Endometrial microvascular endothelial cells (primary cell): ENCODE measurements around the gene PI4K2A. TPM values are rescaled to one million over a fixed set of nuclear protein-coding genes. Genes with fewer than 3 reads are reported as not detected.

Source experiments
- in situ Hi-C: cut with HindIII; loops from 2 replicates; pipeline ENCODE4 v1.10.0; 2017; ENCODE audit warnings: low sequenced_read_pairs, low pct_unique_long_range_greater_than_20kb; ENCODE audit errors: inconsistent ontology term
- total RNA-seq: library from RNA; depleted of rRNA; stranded (reverse); fragments of >200 nt; gene quantifications from one replicate; pipeline ENCODE4 v1.2.3, GENCODE V29; 2015; ENCODE audit errors: inconsistent ontology term

The PI4K2A gene
- 24.6 TPM for total RNA-seq

DNA sequence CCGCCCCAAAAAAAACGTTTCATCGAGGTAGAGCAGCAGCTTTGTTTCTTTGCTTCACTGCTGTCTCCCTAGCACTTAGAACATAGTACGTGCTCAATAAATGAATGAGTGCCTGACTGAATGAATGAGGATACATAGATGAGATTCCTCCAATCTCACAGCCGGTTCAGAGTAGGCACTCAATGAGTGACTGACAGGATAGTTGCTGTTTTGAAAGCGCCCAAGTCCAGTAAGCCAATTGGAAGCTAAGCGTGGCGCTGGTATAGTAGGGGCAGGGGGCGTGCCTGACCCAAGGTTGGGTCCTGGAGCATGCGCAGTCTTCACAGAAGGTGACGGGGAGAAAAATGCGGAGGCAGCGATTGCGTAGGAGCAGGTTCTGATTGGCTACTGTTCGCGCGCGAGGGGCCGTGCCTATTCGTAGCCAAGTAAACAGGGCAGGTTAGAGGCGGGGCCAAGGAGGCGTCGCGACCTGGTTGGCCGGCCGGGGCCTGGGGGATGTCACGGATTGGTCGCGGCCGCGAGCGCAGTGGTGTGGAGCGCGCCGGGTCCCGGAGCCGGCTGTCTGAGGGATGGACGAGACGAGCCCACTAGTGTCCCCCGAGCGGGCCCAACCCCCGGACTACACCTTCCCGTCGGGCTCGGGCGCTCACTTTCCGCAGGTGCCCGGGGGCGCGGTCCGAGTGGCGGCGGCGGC lies at the start of gene PI4K2A:
Gene PI4K2A, plus strand, starts transcription at position 498 of the 694 bp plus-strand sequence. Its CDS starts 72 bp downstream, at position 570.
- in situ Hi-C loops: no loop called here

DNA sequence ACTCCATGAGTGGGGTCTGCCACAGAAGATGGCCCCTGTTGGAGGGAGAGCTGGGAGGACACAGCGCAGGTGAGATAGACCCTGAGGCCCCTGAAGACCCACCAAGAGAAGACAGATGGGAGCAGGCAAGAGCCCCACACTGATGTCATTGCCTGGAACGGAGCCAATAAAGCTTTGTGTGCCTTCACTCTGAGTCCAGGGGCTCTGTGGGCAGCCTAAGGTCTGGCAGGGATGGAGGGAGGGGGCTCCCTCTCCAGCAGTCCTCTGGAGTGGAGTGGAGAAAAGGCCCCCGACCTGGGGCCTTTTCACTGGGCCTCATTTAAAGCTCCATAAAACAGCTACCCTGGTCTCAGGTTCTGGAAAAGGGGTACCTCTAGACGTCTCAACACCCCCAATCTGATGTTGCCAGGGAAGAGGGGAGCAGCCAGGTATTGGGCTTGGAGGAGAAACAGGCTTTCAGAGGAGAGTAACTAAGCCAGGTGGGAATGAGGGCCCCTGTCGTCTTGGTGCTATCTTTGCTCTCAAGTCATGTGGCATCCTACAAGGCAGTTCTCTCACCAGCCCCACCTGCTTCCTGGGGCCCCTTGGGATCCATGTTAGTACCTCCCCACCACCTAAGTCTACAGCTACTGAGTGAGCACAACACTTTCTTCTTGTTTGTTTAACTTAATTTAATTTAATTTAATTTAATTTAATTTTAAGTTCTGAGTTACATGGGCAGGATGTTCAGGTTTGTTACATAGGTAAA lies 49.5 kb upstream of the PI4K2A start:
- in situ Hi-C loops: no loop called here

DNA sequence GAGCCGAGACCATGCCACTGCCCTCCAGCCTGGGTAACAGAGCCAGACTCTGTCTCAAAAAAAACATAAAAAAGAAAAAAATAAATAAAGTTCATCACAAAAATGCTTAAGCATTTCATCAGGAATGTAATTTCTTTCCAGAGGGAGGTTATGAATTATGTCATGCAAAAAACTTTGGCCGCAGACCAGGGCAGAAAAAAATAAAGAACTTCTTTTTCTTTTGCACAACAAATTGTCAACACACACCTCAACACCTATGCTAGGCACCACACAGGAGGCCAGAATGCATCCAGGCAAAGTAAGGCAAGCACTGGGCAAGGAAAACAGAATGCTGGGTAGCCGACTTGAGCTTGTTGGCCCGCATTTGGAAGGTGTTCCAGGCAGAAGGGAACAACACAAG lies 47.0 kb upstream of the PI4K2A start:
- in situ Hi-C loops: no loop called here

DNA sequence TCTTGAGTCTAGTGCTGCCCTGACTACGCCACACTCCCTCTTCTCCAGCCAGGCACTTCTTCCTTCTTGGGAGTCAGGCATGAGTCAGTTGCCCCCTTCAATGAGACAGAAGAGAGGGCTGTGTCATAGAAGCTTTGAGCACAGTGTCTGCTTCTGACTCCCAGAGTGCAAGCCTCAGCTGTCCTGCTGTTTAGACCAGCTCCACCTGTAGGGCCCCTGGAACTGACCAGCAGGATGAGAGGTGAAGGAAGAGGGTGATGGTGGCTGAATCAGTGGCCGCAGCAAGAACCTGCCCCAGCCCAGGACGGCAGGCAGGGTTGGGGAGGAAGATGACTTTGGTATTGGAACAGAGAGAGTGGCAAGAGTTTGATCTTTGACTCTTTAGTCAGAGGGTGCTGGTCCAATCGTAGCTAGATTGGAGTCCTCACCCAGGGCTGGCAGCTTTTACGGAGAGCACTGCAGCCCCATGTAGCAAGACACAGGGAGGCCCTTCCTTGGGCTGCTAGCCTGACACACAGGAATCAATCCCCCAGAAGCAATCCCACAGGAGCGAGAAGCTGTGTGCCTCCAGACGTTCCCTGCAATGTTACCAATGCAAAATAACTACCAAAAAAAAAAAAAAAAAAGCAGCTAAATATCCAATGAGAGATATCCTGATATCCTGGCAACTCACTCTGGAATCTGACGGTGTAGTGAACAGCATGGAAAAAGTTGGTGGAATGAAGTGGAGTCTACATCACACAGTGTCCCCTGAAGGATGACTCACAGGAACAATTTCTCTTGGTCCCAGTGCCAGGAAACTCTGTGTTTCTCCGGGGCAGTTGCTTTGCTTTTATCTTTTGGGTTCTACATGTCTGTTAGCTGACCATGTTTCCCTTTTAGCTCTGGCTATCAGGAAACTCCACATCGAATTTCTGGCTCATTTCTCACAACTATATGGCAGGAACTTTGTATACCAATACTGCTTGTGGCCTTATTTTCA lies 44.1 kb upstream of the PI4K2A start:
- in situ Hi-C loops: no loop called here

DNA sequence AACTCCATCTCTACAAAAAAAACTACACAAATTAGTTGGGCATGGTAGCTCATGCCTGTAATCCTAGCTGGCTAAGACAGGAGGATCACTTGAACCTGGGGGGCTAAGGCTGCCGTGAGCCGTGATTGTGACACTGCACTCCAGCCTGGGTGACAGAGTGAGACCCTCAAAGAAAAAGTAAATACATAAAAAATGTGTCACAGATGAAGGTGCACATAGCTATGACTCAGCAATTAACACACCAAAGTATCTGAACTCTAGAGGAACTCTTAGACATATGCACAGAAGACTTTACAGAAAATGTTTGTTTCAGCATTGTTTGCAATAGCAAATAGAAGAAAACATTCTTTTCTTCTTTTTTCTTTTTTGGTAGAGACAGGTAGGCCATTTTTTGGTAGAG lies 42.7 kb upstream of the PI4K2A start:
- in situ Hi-C loops: no loop called here

DNA sequence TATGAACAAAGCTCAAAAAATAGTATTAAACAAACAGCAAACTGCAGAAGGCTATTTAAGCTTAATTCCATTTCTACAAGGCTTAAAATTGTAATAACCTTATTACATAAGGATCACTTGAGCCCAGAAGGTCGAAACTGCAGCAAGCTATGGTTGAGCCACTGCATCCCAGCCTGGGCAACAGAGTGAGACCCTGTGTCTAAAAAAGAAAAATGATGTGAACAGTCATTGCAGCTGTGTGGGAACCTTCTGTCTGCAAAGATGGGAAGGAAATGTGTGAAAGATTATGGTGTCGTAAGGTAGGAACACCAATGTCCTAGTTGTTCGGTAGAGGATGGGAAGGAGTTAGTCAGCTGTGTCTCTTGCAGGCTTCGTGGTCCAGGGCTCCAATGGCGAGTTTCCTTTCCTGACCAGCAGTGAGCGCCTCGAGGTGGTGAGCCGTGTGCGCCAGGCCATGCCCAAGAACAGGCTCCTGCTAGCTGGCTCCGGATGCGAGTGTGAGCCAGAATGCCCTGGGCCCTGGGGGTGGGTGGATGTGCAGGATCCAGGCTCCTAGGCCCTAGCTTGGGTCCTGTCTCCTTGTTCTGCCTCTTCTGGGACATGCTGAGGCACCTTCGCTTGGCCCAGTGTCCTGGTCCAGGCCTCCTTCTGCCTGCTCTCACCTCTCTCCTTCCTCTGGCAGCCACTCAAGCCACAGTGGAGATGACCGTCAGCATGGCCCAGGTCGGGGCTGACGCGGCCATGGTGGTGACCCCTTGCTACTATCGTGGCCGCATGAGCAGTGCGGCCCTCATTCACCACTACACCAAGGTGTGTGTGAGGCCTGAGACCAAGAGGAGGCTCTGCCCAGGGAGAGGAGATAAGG lies 41.8 kb upstream of the PI4K2A start:
- in situ Hi-C loops: no loop called here

DNA sequence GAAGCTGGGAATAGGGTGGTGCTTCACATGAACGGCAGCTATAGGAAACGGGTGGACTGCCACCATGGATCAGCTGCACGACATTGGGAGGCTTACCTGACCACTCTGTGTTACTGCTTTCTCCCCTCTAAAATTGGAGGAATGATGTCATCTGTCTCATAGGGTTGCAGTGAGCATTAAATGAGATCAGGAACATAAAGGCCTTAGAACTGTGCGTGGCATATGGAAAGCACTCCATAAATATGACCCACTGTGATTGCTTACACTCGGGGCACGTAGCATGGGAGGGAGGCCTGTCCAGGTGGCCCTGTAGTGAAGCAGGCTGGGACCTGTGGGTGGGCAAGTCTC lies 41.2 kb upstream of the PI4K2A start:
- in situ Hi-C loops: no loop called here

DNA sequence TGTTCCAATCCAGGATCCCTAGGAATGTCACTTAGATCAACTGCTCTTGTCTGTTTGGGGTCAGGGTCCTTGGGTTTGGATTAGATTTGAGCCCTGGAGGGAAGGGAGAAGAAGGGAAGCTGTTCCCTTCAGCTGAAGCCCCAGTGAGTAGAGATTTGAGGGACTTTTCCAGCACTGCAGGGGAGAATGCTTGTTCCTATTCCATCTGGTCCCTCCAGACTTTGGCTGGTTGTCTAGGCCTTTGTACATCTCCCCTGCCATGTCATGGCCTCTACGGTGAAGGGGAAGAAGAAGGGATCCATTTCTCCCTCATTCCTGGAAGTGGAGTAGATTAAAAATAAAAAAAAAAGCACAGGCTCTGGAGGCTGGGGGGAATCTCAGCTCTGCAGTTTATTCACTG lies 39.9 kb upstream of the PI4K2A start:
- in situ Hi-C loops: no loop called here

DNA sequence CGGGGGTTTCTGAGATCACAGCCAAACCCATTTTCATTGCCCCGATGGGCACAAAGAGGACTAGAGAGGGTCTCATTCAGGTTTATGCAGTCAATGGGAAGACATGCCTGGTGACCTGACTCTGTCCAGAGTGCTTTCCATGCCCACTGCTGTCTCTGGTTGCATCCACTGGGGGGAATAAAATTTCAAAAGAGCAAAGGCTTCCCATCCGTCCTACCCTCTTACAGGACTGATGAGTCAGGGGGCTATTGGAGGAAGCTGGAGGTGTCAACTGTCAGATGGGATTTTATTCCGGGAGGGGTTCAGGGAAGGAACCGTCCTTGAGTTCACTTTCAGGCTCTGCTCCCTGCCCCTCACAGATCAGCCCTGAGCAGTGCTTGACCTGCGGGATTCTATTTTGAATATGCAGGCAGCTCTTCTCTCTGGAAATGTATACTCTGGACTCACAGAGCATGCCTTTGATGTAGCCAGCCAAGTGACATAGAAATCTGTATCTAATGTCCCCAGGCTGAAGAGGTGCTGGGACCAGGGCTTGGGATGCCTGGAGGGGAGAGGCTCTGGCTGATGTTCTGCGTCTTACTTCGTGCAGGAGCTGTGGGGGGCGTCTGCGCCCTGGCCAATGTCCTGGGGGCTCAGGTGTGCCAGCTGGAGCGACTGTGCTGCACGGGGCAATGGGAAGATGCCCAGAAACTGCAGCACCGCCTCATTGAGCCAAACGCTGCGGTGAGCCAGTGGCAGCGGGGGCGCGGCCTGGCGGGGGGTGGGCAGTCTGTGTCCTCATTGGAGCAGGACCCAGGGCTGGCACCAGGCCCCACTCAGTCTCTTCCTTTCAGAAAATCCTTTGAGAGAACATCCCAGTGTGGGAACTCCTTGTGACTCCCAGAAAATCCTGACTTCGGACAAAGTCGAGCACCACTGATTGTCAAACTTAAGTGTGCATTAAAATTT lies 38.9 kb upstream of the PI4K2A start:
- in situ Hi-C loops: no loop called here

DNA sequence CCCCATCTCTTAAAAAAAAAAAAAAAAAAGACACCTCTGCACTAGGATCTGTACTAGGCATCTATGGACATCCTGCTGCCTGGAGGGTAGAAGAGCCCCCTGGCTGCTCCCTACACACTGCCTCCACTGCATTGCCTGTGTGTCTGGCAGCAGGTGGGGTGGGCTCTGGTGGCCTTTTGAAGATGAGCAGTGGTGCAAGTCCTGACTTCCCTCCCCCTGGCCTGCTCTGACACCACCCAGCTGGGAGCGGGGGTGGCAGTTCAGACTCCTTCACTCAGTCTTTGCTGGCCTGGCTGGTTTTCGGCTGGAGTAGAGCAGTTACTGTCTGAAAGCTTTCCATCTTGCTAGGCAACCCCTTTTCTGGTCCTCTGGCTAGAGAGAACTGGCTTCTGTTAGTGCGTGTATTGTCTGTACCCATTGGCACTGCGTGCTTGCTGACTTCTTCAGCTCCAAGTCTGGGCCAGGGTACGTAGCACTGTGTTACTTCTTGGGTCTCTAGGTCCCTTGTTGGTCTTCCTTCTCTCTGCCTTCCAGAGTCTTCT lies 33.3 kb upstream of the PI4K2A start:
- in situ Hi-C loops: no loop called here

DNA sequence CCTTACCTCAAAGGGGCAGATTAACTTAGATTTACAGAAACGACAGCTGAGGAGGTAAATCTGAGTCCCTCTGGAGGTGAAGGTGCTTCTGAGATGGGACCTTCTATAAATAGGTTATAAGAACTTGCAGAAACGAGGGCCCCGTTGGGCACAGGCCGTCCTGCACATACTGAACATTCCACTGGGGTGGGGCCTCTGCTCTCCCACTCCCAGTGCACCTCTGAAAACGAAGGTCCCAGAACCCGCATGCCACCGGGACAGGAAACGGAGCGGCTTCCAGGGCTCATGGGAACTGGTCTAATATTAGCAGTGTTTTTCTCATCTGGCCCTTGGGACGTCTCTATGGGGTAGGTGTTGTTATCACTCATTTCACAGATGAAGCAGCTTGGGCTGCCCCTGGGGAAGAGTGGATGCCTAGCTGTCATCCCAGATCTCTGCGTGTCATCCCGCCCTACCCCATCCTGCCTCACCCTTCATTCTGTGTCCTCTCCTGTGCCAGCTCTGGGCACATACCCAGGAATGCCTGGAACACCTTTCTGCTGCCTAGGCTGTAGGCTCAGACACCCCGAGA lies 31.4 kb upstream of the PI4K2A start:
- in situ Hi-C loops: no loop called here

DNA sequence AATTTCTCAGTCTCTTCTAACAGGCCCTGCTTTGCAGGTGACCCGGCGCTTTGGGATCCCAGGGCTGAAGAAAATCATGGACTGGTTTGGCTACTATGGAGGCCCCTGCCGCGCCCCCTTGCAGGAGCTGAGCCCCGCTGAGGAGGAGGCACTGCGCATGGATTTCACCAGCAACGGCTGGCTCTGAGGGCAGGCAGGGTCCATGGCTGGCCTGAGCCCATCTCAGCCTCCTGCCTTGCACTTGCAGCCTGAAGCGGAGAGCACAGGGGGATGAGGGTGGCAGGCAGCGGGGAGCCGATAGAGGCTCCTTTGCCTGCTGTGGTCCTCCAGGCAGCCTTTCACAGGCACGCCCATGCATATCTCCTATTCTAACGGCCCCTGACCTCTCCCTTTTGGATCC lies 29.0 kb upstream of the PI4K2A start:
- in situ Hi-C loops: no loop called here

DNA sequence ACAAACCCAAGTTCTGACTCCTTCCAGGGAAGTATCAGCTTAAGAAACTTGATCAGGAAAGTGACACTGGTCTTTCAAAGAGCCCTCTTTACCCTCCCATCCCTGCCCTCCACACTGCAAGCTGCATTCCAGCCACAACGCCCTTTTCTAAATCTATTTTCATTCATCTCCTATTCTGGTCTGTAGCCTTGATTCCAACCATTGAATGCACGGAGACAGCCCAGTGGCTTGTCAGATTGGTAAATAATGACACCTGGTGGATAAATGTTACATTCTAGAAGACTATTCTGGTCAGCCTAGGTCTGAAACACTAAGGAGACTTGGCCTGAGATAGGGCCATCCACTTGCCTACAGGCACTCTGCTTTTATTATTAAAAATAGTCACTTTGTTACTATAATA lies 28.1 kb upstream of the PI4K2A start:
- in situ Hi-C loops: no loop called here

DNA sequence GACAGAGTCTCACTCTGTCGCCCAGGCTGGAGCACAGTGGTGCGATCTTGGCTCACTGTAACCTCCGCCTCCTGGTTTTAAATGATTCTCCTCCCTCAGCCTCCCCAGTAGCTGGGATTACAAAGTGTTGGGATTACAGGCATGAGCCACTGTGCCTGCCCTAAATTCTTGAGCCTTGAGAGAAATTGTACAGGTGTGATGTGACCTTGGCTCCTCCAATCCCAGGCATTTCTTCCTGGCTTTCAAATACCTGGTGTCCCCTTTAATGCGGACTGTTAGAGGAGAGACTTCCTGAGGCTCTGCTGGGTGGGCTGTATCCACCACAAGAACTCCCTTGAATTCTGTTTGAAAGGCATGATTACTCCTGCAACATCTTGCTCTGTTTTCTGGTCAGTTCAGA lies 22.2 kb upstream of the PI4K2A start:
- in situ Hi-C loops: no loop called here

DNA sequence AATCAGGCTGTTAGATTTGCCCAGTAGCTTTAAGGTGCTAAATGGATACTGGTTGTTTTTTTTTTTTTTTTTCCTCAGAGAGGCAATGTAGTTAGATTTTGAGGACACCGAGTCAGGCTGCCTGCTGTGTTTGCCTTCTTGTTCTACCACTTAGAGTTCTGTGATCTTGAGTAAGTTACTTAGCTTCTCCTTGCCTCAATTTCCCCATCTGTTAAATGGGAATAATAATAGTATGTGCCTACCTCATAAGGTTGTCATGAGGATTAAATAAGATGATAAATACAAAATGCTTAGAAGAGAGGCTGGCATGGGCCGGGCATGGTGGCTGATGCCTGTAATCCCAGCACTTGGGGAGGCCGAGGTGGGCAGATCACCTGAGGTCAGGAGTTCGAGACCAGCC lies 21.7 kb upstream of the PI4K2A start:
- in situ Hi-C loops: no loop called here

DNA sequence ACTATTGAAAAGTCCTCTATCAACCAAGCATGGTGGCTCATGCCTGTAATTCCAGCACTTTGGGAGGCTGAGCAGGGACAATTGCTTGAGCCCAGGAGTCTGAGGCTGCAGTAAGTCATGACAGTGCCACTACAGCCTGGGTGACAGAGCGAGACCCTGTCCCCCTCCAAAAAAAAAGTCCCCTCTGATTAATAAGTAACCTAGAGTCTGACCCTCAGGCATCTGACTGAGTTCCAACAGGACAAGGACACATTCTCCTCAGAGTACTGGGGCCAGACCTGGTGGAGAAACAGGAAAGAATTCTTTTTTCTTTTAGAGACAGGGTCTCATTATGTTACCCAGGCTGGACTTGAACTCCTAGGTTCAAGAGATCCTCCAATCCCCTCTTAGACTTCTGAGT lies 17.2 kb upstream of the PI4K2A start:
- in situ Hi-C loops: no loop called here

DNA sequence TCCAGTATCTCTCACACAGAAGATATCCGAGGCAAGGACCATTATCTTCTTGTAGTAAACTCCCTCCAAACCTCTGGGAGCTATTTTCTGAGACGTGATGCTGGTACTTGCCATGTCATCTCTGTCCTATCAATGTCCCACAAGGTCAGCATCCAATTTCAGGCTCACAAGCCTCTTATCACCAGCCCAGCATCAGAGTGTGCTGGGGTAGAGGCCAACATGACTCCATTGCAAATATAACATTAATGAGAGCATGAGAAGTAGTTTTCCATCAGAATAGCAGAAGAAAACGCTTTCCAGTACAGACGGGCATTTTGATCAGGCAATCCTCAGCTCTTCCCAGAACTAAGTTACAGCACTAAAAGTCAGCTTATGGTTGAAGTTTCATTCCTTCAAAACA lies 12.7 kb upstream of the PI4K2A start:
- in situ Hi-C loops: no loop called here
